ENCODE results near the gene GOLGA8Q.
"Not testable (repeated sequence)": the region's sequence is repeated elsewhere in the genome, so short reads cannot be mapped to it uniquely, and the experiment has no call there.

- TF ChIP-seq, protein P1, sequence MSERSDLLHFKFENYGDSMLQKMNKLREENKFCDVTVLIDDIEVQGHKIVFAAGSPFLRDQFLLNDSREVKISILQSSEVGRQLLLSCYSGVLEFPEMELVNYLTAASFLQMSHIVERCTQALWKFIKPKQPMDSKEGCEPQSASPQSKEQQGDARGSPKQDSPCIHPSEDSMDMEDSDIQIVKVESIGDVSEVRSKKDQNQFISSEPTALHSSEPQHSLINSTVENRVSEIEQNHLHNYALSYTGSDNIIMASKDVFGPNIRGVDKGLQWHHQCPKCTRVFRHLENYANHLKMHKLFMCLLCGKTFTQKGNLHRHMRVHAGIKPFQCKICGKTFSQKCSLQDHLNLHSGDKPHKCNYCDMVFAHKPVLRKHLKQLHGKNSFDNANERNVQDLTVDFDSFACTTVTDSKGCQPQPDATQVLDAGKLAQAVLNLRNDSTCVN (tag by site-specific recombination; optimal IDR thresholded peaks at IDR 0.05) = not testable (repeated sequence)
- not testable (repeated sequence) for TF ChIP-seq CTCF (tag by site-specific recombination; IDR thresholded peaks at IDR 0.05); ZNF791 (tag by site-specific recombination; IDR thresholded peaks at IDR 0.05); KLF9 (tag by site-specific recombination; IDR thresholded peaks at IDR 0.05; ENCODE audit: low read depth); ZNF175 (tag by site-specific recombination; IDR thresholded peaks at IDR 0.05); ZFP69B (tag by site-specific recombination; IDR thresholded peaks at IDR 0.05); ZNF292 (tag by site-specific recombination; IDR thresholded peaks at IDR 0.05; ENCODE audit: borderline replicate concordance, low read depth); ZNF585B (tag by site-specific recombination; IDR thresholded peaks at IDR 0.05); KLF7 (tag by site-specific recombination; IDR thresholded peaks at IDR 0.05; ENCODE audit: borderline replicate concordance); ZNF121 (tag by site-specific recombination; IDR thresholded peaks at IDR 0.05); ZNF354C (tag by site-specific recombination; IDR thresholded peaks at IDR 0.05; ENCODE audit: borderline replicate concordance, low read depth); ZNF146 (tag by site-specific recombination; IDR thresholded peaks at IDR 0.05); ZNF274 (IDR thresholded peaks at IDR 0.05; ENCODE audit: low read length); ZNF274 (tag by site-specific recombination; IDR thresholded peaks at IDR 0.05; ENCODE audit: borderline replicate concordance)
Measured at GRCh38 chr15:30525912-30526311, 25.9 kb upstream of the GOLGA8Q start.

Data from HEK293 (cell line).